HG03097 (cell line): ENCODE results near the gene INTS4.
"Not testable (repeated sequence)": the region's sequence is repeated elsewhere in the genome, so short reads cannot be mapped to it uniquely, and the experiment has no call there.

Experiments used
- ATAC-seq: cut with Tn5 transposase; IDR thresholded peaks from one replicate; pipeline ENCODE4 v1.9.1; 2021; ENCODE audit not compliant: unreplicated experiment, low FRiP score

INTS4 gene

GRCh38 chr11:78023426-78023825, 29.0 kb upstream of the INTS4 start:
- ATAC-seq: no peak

- ATAC-seq: no peak
These were observed 28.2 kb upstream of the INTS4 start, which contains the start of gene KCTD14 for GRCh38 chr11:78022397-78023396. Gene KCTD14, minus strand, starts transcription at chr11:78023276. Its CDS starts 27 bp downstream, at chr11:78023249.

GRCh38 chr11:78021611-78022010, 27.1 kb upstream of the INTS4 start:
- no peak for ATAC-seq

GRCh38 chr11:78020246-78020645, 25.8 kb upstream of the INTS4 start:
- ATAC-seq: no peak

- no peak for ATAC-seq
These were observed 25.3 kb upstream of the INTS4 start for GRCh38 chr11:78019808-78020207.

- no peak for ATAC-seq
These were observed 21.4 kb upstream of the INTS4 start for GRCh38 chr11:78015878-78016277.

GRCh38 chr11:78014937-78015520, 20.6 kb upstream of the INTS4 start:
- not testable (repeated sequence) for ATAC-seq

- no peak for ATAC-seq
These were observed 16.8 kb upstream of the INTS4 start for GRCh38 chr11:78011301-78011700.

GRCh38 chr11:78010755-78011154, 16.3 kb upstream of the INTS4 start:
- no peak for ATAC-seq

GRCh38 chr11:78010304-78010703, 15.8 kb upstream of the INTS4 start:
- no peak for ATAC-seq

GRCh38 chr11:78009062-78009461, 14.6 kb upstream of the INTS4 start:
- ATAC-seq: no peak

- ATAC-seq: peak; percentile 43
These were observed 5.7 kb upstream of the INTS4 start for GRCh38 chr11:78000193-78000592.

- ATAC-seq: no peak
These were observed 5.1 kb upstream of the INTS4 start for GRCh38 chr11:77999446-78000030.

- no peak for ATAC-seq
These were observed 566 bp downstream of the INTS4 start for GRCh38 chr11:77993902-77994301.

- ATAC-seq: no peak
These were observed 3.5 kb downstream of the INTS4 start for GRCh38 chr11:77990981-77991380.

GRCh38 chr11:77986456-77986855, 8.0 kb downstream of the INTS4 start:
- not testable (repeated sequence) for ATAC-seq

- no peak for ATAC-seq
These were observed 13.0 kb downstream of the INTS4 start for GRCh38 chr11:77981346-77981947.

GRCh38 chr11:77968337-77968736, 26.1 kb downstream of the INTS4 start:
- ATAC-seq: no peak

- no peak for ATAC-seq
These were observed 26.7 kb downstream of the INTS4 start for GRCh38 chr11:77967753-77968152.

GRCh38 chr11:77967121-77967520, 27.3 kb downstream of the INTS4 start:
- ATAC-seq: no peak

- ATAC-seq: no peak
These were observed 28.1 kb downstream of the INTS4 start for GRCh38 chr11:77966338-77966737.
